AG04450 (cell line): ENCODE results near the gene UQCC3. TPM values are rescaled to one million over a fixed set of nuclear protein-coding genes. Genes with fewer than 3 reads are reported as not detected.

Experiments used
- CTCF ChIA-PET: fragments of 300-600, 350-600 bp; formaldehyde crosslinking; extraction: SDS; loops from one replicate; lab custom pipeline; 2022; ENCODE audit warnings: antibody characterized with exemption, inconsistent platforms; lab: Charles Lee
- POLR2A ChIA-PET: fragments of 350-600 bp; formaldehyde crosslinking; extraction: SDS; loops from one replicate; lab custom pipeline; 2021; ENCODE audit warnings: antibody characterized with exemption, inconsistent platforms; lab: Yijun Ruan, JAX
- DNase-seq: peaks from one replicate; pipeline ENCODE4 v3.0.0-alpha.2; 2011; ENCODE audit warnings: low read depth, low spot score
- H3K27ac ChIP-seq: one replicate; pipeline ENCODE4 v1.5.1; 2012; ENCODE audit warnings: low read depth, low read length, control low read depth
- H3K27me3 ChIP-seq: one replicate; pipeline ENCODE4 v1.6.0; 2012; ENCODE audit warnings: low read length; ENCODE audit not compliant: control insufficient read depth, insufficient read depth
- H3K4me3 ChIP-seq: 2 replicates; pipeline ENCODE4 v1.5.1; 2011; ENCODE audit warnings: mild to moderate bottlenecking, low read depth, low read length, control low read depth
- H3K9me3 ChIP-seq: 2 replicates; pipeline ENCODE4 v1.5.1; 2012; ENCODE audit warnings: low read length; ENCODE audit not compliant: control insufficient read depth, insufficient read depth
- polyA plus RNA-seq: library from polyadenylated mRNA; depleted of rRNA; stranded (reverse); fragments of >200 nt; gene quantifications from 2 replicates; pipeline ENCODE4 v1.2.3, GENCODE V29; 2011
- TF ChIP-seq, protein P1 (sequence below): IDR thresholded peaks from 2 replicates; pipeline ENCODE4 v1.5.1; 2011; ENCODE audit warnings: low read depth, low read length, control low read depth, inconsistent platforms

The UQCC3 gene
- polyA plus RNA-seq, 1 experiment, result 6.2 TPM

DNA sequence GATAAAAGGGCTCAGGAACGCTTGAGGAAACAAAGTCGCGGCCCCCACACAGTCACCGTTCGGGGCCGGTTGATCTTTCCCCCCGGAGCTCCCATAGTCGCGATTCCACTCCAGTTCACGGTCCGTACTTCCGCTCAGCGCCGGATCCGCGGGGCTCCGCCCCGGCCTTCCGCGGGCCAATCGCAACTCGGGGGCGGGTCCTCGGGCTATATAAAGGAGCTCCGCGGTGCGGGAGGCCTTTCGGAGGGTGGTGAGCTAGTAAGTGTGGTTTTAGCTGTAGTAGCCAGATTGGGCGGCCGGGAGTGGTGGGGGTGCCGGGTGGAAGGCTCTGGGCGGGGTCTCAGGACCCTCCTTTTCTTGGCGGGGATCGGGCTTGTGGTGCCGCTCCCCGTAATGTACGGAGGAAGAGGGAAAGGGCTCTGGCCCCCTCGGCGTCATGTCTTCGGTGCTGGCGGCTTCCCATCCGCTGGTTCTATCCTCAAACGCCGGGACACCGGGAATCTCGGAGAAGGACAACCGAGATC is 6.3 kb upstream of the UQCC3 start, which contains the start of the genes C11orf98 and CSKMT:
Gene C11orf98 (minus strand): TSS at position 136 of the 524 bp plus-strand sequence. CDS start 41 bp downstream, at position 95.
Gene CSKMT (plus strand): TSS at position 238 of the 524 bp plus-strand sequence. CDS start 568 bp downstream, outside the sequence.
- POLR2A ChIA-PET, result interaction anchor here (0.8 to 4.2 kb wide), 48 partner anchors 10 to 270 kb away, joined by 3 to 150 read pairs (median 6); partner anchors contain the start of genes B3GAT3, EEF1G, EML3 and GANAB
- H3K9me3 ChIP-seq, result peaks cover 4% of the 10 kb centered on the region; the same call in 1 of the 2 replicates
- TF ChIP-seq, protein P1, sequence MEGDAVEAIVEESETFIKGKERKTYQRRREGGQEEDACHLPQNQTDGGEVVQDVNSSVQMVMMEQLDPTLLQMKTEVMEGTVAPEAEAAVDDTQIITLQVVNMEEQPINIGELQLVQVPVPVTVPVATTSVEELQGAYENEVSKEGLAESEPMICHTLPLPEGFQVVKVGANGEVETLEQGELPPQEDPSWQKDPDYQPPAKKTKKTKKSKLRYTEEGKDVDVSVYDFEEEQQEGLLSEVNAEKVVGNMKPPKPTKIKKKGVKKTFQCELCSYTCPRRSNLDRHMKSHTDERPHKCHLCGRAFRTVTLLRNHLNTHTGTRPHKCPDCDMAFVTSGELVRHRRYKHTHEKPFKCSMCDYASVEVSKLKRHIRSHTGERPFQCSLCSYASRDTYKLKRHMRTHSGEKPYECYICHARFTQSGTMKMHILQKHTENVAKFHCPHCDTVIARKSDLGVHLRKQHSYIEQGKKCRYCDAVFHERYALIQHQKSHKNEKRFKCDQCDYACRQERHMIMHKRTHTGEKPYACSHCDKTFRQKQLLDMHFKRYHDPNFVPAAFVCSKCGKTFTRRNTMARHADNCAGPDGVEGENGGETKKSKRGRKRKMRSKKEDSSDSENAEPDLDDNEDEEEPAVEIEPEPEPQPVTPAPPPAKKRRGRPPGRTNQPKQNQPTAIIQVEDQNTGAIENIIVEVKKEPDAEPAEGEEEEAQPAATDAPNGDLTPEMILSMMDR, result no peak
- peak within 1 kb of the TSS; percentile 90 for H3K27ac ChIP-seq
- CTCF ChIA-PET, result interaction anchor here (0.7 to 2.3 kb wide), 9 partner anchors 9 to 53 kb away, joined by 3 to 11 read pairs (median 3); partner anchors contain the start of gene GANAB
- H3K4me3 ChIP-seq, result peak within 1 kb of the TSS; percentile 96
- H3K27me3 ChIP-seq, result no peaks in the 10 kb centered on the region
- DNase-seq, result peak; percentile 88

DNA sequence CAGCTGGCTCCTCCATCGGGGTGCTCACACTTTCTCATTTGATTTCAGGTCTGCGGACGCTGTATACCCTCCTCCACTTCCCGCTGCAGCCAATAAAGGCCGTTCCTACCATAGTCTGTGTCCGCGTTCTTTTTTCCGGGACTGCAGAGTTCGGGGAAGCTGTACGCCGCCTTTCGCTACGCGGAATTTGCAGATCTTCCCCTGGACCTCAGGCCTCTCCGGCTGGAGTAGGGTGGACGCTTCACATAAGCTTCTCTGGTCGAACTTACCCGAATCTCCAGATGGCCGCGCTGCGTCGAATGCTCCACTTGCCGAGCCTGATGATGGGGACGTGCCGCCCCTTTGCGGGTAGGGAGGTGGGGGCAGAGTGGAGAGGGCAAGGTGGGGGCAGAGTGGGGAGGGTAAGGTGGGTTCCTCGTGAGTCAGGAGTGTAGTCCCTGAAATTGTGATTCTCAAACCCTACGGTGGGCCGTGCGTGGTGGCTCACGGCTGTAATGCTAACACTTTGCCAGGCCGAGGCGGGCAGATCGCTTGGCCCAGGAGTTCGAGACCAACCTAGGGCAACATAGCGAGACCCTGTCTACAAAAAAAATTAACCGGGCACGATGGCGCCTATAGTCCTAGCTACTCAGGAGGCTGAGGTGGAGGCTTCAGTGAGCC is 5.7 kb upstream of the UQCC3 start:
- DNase-seq, result no peak
- H3K4me3 ChIP-seq, result peak overlapping the region; percentile 96
- no peaks in the 10 kb centered on the region for H3K27me3 ChIP-seq
- TF ChIP-seq, protein P1, result no peak
- H3K27ac ChIP-seq, result peak overlapping the region; percentile 90
- ChIA-PET CTCF (interaction anchor here (0.7 to 2.3 kb wide), 7 partner anchors 11 to 54 kb away, joined by 3 to 11 read pairs (median 3); partner anchors contain the start of gene GANAB), POLR2A (interaction anchor here (0.6 to 4.2 kb wide), 45 partner anchors 9 to 553 kb away, joined by 3 to 150 read pairs (median 6); partner anchors contain the start of genes B3GAT3, EEF1G, EML3 and GANAB)
- H3K9me3 ChIP-seq, result peaks cover 4% of the 10 kb centered on the region; the same call in 1 of the 2 replicates

DNA sequence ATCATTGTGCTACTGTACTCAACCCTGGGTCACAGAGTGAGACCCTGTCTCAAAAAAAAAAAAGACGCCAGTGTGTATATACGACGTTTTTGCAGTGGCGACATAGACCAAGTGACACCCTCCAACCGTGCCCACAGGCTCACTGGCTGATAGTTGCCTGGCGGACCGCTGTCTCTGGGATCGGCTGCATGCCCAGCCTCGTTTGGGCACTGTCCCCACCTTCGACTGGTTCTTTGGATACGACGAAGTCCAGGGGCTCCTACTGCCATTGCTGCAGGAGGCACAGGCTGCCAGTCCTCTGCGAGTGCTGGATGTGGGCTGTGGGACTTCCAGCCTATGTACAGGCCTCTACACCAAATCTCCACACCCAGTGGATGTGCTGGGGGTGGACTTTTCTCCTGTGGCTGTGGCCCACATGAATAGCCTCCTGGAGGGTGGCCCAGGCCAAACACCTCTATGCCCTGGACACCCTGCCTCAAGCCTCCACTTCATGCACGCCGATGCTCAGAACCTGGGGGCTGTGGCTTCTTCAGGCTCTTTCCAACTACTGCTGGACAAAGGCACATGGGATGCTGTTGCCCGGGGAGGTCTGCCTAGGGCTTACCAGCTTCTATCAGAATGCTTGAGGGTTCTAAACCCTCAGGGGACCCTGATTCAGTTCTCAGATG is 5.1 kb upstream of the UQCC3 start:
- ChIA-PET POLR2A (interaction anchor here (0.6 to 4.2 kb wide), 22 partner anchors 14 to 554 kb away, joined by 3 to 150 read pairs (median 16); partner anchors contain the start of genes B3GAT3, EEF1G, HNRNPUL2 and INTS5), CTCF (interaction anchor here (0.8 to 2.3 kb wide), 2 partner anchors 14 to 55 kb away, joined by 3 to 11 read pairs; no protein-coding TSS in a partner anchor)
- DNase-seq, result no peak
- no peaks in the 10 kb centered on the region for H3K27me3 ChIP-seq
- H3K9me3 ChIP-seq, result peaks cover 4% of the 10 kb centered on the region; the same call in 1 of the 2 replicates
- H3K4me3 ChIP-seq, result peak overlapping the region; percentile 96
- peak overlapping the region; percentile 90 for H3K27ac ChIP-seq
- TF ChIP-seq, protein P1, result no peak

DNA sequence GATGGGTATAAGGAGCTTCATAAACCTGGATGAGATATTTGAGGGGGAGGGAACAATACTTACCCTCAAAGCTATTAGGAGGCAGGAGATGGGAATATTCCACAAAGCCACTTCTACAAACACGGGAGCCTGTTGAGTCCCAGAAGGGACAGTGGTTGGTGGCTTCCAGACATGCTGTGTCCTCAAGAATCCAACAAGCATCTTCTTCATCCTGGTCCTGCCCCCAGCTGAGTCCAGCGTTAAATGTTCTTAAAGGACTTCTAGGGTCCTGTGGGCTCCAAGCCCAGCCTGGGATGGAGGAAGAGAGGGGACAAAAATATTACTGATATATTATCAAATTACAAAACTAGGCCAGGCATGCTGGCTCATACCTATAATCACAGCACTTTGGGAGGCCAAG is 4.0 kb upstream of the UQCC3 start:
- ChIA-PET CTCF (interaction anchor here (1.2 to 2.3 kb wide), 3 partner anchors 13 to 75 kb away, joined by 3 to 11 read pairs (median 5); no protein-coding TSS in a partner anchor), POLR2A (interaction anchor here (0.6 to 4.2 kb wide), 9 partner anchors 12 to 174 kb away, joined by 3 to 150 read pairs (median 3); partner anchors contain the start of genes B3GAT3, HNRNPUL2, INTS5 and LRRN4CL)
- Histone ChIP-seq H3K9me3 (peaks cover 4% of the 10 kb centered on the region; the same call in 1 of the 2 replicates), H3K27ac (no peak overlapping the region), H3K27me3 (no peaks in the 10 kb centered on the region), H3K4me3 (no peak overlapping the region)
- DNase-seq, result no peak
- TF ChIP-seq, protein P1, result no peak
